Neural cell (in vitro differentiated cells): ENCODE results near the gene GUCA1A. TPM values are rescaled to one million over a fixed set of nuclear protein-coding genes. Genes with fewer than 3 reads are reported as not detected.

Source experiments
- H2AFZ ChIP-seq: fragments of 200-600, 300-800 bp; sonication (generic), shearing (Covaris generic); 2 replicates; pipeline ENCODE4 v1.6.0; 2014; ENCODE audit warnings: low read depth, mild to moderate bottlenecking, antibody characterized with exemption, low read length, moderate library complexity
- H3F3A ChIP-seq: fragments of 200-600 bp; shearing (Covaris generic); 2 replicates; pipeline ENCODE4 v1.6.1; 2016; ENCODE audit warnings: mild to moderate bottlenecking, moderate library complexity, mixed read lengths, antibody characterized with exemption, low read length; ENCODE audit not compliant: insufficient read depth, poor library complexity, severe bottlenecking
- H3K27ac ChIP-seq: fragments of 200-600, 300-800 bp; sonication (generic), shearing (Covaris generic); 2 replicates; pipeline ENCODE4 v1.5.1; 2014; ENCODE audit warnings: mild to moderate bottlenecking, low read length, moderate library complexity
- H3K27me3 ChIP-seq: fragments of 300-800, 200-600 bp; sonication (generic), shearing (Covaris generic); 2 replicates; pipeline ENCODE4 v1.6.0; 2014; ENCODE audit warnings: mild to moderate bottlenecking, low read depth, low read length, moderate library complexity; ENCODE audit not compliant: insufficient read depth
- H3K36me3 ChIP-seq: fragments of 300-800, 200-600 bp; sonication (generic), shearing (Covaris generic); 2 replicates; pipeline ENCODE4 v1.5.1; 2014; ENCODE audit warnings: mild to moderate bottlenecking, antibody characterized with exemption, low read length, moderate library complexity; ENCODE audit not compliant: insufficient read depth
- H3K4me2 ChIP-seq: fragments of 300-800, 200-600 bp; sonication (generic), shearing (Covaris generic); 2 replicates; pipeline ENCODE4 v1.6.0; 2014; ENCODE audit warnings: mild to moderate bottlenecking, low read length
- H3K4me3 ChIP-seq: fragments of 300-800, 200-600 bp; sonication (generic), shearing (Covaris generic); 2 replicates; pipeline ENCODE4 v1.5.1; 2014; ENCODE audit warnings: mild to moderate bottlenecking, low read length, moderate library complexity
- H3K79me2 ChIP-seq: fragments of 200-600 bp; shearing (Covaris generic); replicated peaks from 2 replicates; pipeline ENCODE4 v1.6.0; 2014; ENCODE audit warnings: mild to moderate bottlenecking, low read length, moderate library complexity; ENCODE audit not compliant: insufficient read depth
- H3K9ac ChIP-seq: fragments of 300-800, 200-600 bp; sonication (generic), shearing (Covaris generic); 2 replicates; pipeline ENCODE4 v1.6.1; 2016; ENCODE audit warnings: mild to moderate bottlenecking, low read length, mixed read lengths
- H3K9me2 ChIP-seq: fragments of 200-600 bp; shearing (Covaris generic); 2 replicates; pipeline ENCODE4 v1.6.1; 2016; ENCODE audit warnings: mild to moderate bottlenecking, low read length, mixed read lengths; ENCODE audit not compliant: insufficient read depth
- H3K9me3 ChIP-seq: fragments of 200-600, 300-800 bp; sonication (generic), shearing (Covaris generic); 2 replicates; pipeline ENCODE4 v1.6.1; 2016; ENCODE audit warnings: mild to moderate bottlenecking, mixed run types, low read length, moderate library complexity, mixed read lengths
- H4K20me1 ChIP-seq: fragments of 200-600 bp; shearing (Covaris generic); 2 replicates; pipeline ENCODE4 v1.6.1; 2016; ENCODE audit warnings: mild to moderate bottlenecking, mixed run types; ENCODE audit not compliant: insufficient read depth
- EP300 ChIP-seq: fragments of 450-650 bp; conservative IDR thresholded peaks from 2 replicates; pipeline ENCODE4 v1.6.1; 2014; ENCODE audit warnings: antibody characterized with exemption, mild to moderate bottlenecking, moderate library complexity; ENCODE audit not compliant: poor library complexity, severe bottlenecking
- EZH2 ChIP-seq: fragments of 200-600, 300-800 bp; shearing (Covaris generic), sonication (generic); IDR thresholded peaks from 2 replicates; pipeline ENCODE4 v1.6.1; 2014; ENCODE audit warnings: antibody characterized with exemption, low read length, borderline replicate concordance, mild to moderate bottlenecking; ENCODE audit not compliant: insufficient read depth, poor library complexity, severe bottlenecking
- MXI1 ChIP-seq: fragments of 450-650 bp; conservative IDR thresholded peaks from 2 replicates; pipeline ENCODE4 v1.6.1; 2014; ENCODE audit warnings: antibody characterized with exemption, mild to moderate bottlenecking; ENCODE audit not compliant: poor library complexity, severe bottlenecking
- POLR2AphosphoS5 ChIP-seq: IDR thresholded peaks from 2 replicates; pipeline ENCODE4 v1.6.1; 2012
- RAD21 ChIP-seq: fragments of 450-650 bp; conservative IDR thresholded peaks from 2 replicates; pipeline ENCODE4 v1.6.1; 2014; ENCODE audit warnings: antibody characterized with exemption, mild to moderate bottlenecking, moderate library complexity
- SMC3 ChIP-seq: fragments of 450-650 bp; conservative IDR thresholded peaks from 2 replicates; pipeline ENCODE4 v1.6.1; 2014; ENCODE audit warnings: antibody characterized with exemption, mild to moderate bottlenecking, moderate library complexity; ENCODE audit not compliant: poor library complexity
- TAF1 ChIP-seq: IDR thresholded peaks from 2 replicates; pipeline ENCODE4 v1.6.1; 2012; ENCODE audit warnings: low read depth
- polyA plus RNA-seq: library from polyadenylated mRNA; depleted of rRNA; stranded (reverse); fragments of >200 nt; gene quantifications from 2 replicates; pipeline ENCODE4 v1.2.3, GENCODE V29; 2014
- TF ChIP-seq, protein P1 (sequence below): fragments of 450-650 bp; IDR thresholded peaks from 2 replicates; pipeline ENCODE4 v1.5.1; 2014; ENCODE audit warnings: antibody characterized with exemption, mild to moderate bottlenecking, moderate library complexity; ENCODE audit not compliant: poor library complexity, severe bottlenecking
- TF ChIP-seq, protein P2 (sequence below): IDR thresholded peaks from 2 replicates; pipeline ENCODE4 v1.6.1; 2012; ENCODE audit warnings: borderline replicate concordance

The GUCA1A gene
- polyA plus RNA-seq, 1 donor from 2014 or later: 0.78 TPM

DNA sequence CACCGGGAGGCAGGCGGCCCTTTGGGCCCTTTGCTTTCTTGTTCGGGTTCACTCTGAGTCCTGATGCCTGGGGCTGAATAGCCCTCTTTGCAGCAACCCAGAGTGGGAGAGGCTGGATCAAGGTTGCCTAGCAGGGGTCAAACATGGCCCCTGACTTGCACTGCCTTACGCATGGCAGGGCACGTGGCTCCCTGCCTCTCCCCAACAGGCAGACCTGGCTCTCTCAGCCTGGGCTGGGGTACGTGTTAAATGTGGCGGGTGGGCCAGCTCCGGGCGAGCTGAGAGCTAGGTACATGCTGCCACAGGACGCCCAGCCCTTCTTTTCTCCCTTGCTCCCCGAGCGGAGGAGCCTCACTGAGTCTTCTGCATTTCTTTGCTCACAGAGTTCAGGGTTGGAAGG is 38.0 kb upstream of the GUCA1A start:
- no peaks in the 10 kb centered on the region for H3K79me2 ChIP-seq
- H2AFZ ChIP-seq: no peak overlapping the region
- H4K20me1 ChIP-seq: no peaks in the 10 kb centered on the region
- H3F3A ChIP-seq: no peaks in the 10 kb centered on the region
- H3K9me3 ChIP-seq: no peaks in the 10 kb centered on the region
- no peak overlapping the region for H3K4me2 ChIP-seq
- no peaks in the 10 kb centered on the region for H3K36me3 ChIP-seq
- no peak overlapping the region for H3K27ac ChIP-seq
- no peaks in the 10 kb centered on the region for H3K9me2 ChIP-seq
- no peak overlapping the region for H3K4me3 ChIP-seq
- TF ChIP-seq EZH2 (no peak), EP300 (no peak), MXI1 (no peak), TAF1 (no peak), RAD21 (no peak), SMC3 (no peak), POLR2AphosphoS5 (no peak)
- TF ChIP-seq, protein P1, sequence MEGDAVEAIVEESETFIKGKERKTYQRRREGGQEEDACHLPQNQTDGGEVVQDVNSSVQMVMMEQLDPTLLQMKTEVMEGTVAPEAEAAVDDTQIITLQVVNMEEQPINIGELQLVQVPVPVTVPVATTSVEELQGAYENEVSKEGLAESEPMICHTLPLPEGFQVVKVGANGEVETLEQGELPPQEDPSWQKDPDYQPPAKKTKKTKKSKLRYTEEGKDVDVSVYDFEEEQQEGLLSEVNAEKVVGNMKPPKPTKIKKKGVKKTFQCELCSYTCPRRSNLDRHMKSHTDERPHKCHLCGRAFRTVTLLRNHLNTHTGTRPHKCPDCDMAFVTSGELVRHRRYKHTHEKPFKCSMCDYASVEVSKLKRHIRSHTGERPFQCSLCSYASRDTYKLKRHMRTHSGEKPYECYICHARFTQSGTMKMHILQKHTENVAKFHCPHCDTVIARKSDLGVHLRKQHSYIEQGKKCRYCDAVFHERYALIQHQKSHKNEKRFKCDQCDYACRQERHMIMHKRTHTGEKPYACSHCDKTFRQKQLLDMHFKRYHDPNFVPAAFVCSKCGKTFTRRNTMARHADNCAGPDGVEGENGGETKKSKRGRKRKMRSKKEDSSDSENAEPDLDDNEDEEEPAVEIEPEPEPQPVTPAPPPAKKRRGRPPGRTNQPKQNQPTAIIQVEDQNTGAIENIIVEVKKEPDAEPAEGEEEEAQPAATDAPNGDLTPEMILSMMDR: no peak
- TF ChIP-seq, protein P2, sequence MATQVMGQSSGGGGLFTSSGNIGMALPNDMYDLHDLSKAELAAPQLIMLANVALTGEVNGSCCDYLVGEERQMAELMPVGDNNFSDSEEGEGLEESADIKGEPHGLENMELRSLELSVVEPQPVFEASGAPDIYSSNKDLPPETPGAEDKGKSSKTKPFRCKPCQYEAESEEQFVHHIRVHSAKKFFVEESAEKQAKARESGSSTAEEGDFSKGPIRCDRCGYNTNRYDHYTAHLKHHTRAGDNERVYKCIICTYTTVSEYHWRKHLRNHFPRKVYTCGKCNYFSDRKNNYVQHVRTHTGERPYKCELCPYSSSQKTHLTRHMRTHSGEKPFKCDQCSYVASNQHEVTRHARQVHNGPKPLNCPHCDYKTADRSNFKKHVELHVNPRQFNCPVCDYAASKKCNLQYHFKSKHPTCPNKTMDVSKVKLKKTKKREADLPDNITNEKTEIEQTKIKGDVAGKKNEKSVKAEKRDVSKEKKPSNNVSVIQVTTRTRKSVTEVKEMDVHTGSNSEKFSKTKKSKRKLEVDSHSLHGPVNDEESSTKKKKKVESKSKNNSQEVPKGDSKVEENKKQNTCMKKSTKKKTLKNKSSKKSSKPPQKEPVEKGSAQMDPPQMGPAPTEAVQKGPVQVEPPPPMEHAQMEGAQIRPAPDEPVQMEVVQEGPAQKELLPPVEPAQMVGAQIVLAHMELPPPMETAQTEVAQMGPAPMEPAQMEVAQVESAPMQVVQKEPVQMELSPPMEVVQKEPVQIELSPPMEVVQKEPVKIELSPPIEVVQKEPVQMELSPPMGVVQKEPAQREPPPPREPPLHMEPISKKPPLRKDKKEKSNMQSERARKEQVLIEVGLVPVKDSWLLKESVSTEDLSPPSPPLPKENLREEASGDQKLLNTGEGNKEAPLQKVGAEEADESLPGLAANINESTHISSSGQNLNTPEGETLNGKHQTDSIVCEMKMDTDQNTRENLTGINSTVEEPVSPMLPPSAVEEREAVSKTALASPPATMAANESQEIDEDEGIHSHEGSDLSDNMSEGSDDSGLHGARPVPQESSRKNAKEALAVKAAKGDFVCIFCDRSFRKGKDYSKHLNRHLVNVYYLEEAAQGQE: no peak
- H3K9ac ChIP-seq: no peak overlapping the region
- no peaks in the 10 kb centered on the region for H3K27me3 ChIP-seq

DNA sequence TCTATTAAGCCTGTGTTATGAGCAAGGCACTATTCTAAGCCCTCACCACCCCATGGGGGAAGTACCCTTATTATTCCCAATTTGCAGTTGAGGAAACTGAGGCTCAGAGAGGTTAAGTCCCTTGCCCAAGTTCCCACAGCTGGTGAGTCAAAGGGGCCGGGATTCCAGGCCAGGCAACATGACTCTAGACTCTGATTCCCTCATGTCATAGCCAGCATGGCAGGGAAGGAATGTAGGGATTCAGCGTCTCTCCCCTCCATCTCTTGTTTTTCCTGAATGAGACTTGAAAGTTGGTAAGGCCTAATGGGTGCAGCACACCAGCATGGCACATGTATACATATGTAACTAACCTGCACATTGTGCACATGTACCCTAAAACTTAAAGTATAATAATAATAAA is 37.4 kb upstream of the GUCA1A start:
- Histone ChIP-seq H3K27ac (no peak overlapping the region), H2AFZ (no peak overlapping the region), H3K9me3 (no peaks in the 10 kb centered on the region), H3F3A (no peaks in the 10 kb centered on the region), H3K79me2 (no peaks in the 10 kb centered on the region), H3K4me2 (no peak overlapping the region), H4K20me1 (no peaks in the 10 kb centered on the region), H3K27me3 (no peaks in the 10 kb centered on the region), H3K4me3 (no peak overlapping the region), H3K9me2 (no peaks in the 10 kb centered on the region), H3K36me3 (no peaks in the 10 kb centered on the region), H3K9ac (no peak overlapping the region)
- TF ChIP-seq, protein P1: no peak
- TF ChIP-seq TAF1: no peak
- no peak for TF ChIP-seq EZH2
- no peak for TF ChIP-seq EP300
- no peak for TF ChIP-seq RAD21
- no peak for TF ChIP-seq SMC3
- no peak for TF ChIP-seq MXI1
